Keratinocyte (primary cell): ENCODE results near the gene GCH1. TPM values are rescaled to one million over a fixed set of nuclear protein-coding genes. Genes with fewer than 3 reads are reported as not detected.

ENCODE experiments used
- DNase-seq: peaks from one replicate; pipeline ENCODE4 v3.0.0-alpha.2; 2011; ENCODE audit warnings: low read depth, missing footprints, low spot score
- FAIRE-seq: peaks from 2 replicates; lab custom pipeline; 2011; peaks lifted over from hg19 to GRCh38; lab: Jason Lieb, UNC
- H2AFZ ChIP-seq: 2 replicates; pipeline ENCODE4 v1.6.0; 2012; ENCODE audit warnings: low read length, control low read depth, inconsistent platforms; ENCODE audit not compliant: control insufficient read depth
- H3K27ac ChIP-seq: 2 replicates; pipeline ENCODE4 v1.5.1; 2011; ENCODE audit warnings: low read length; ENCODE audit not compliant: control insufficient read depth, insufficient read depth
- H3K27me3 ChIP-seq: 3 replicates; pipeline ENCODE4 v1.6.0; 2011; ENCODE audit warnings: low read length; ENCODE audit not compliant: control insufficient read depth, insufficient read depth; ENCODE audit errors: extremely low read depth
- H3K36me3 ChIP-seq, 2 experiments: 2 replicates in 1 of 2; 3 replicates in 1 of 2; pipeline ENCODE4 v1.5.1; 2011; ENCODE audit warnings: low read length in 2 of 2, mild to moderate bottlenecking in 1 of 2; ENCODE audit not compliant: control insufficient read depth in 2 of 2, insufficient read depth in 2 of 2; ENCODE audit errors: extremely low read depth in 1 of 2
- H3K4me1 ChIP-seq: 3 replicates; pipeline ENCODE4 v1.5.1; 2011; ENCODE audit warnings: low read length; ENCODE audit not compliant: control insufficient read depth, insufficient read depth; ENCODE audit errors: extremely low read depth
- H3K4me2 ChIP-seq: 3 replicates; pipeline ENCODE4 v1.6.0; 2011; ENCODE audit warnings: low read depth, low read length; ENCODE audit not compliant: control insufficient read depth, insufficient read depth; ENCODE audit errors: extremely low read depth
- H3K4me3 ChIP-seq, 3 experiments: fragments of 200-600 bp in 1 of 3; sonication (generic) in 1 of 3; 2 replicates in 2 of 3; 3 replicates in 1 of 3; pipeline ENCODE4 v1.5.1; 2011 to 2016; ENCODE audit warnings: low read length in 3 of 3, mild to moderate bottlenecking in 3 of 3, control low read depth in 2 of 3, inconsistent platforms in 1 of 3, low read depth in 1 of 3, mixed read lengths in 1 of 3, mixed run types in 1 of 3, moderate library complexity in 1 of 3; ENCODE audit not compliant: control insufficient read depth in 2 of 3, insufficient read depth in 2 of 3; ENCODE audit errors: extremely low read depth in 1 of 3
- H3K79me2 ChIP-seq: 2 replicates; pipeline ENCODE4 v1.6.0; 2012; ENCODE audit warnings: low read length; ENCODE audit not compliant: control insufficient read depth, insufficient read depth
- H3K9ac ChIP-seq: 3 replicates; pipeline ENCODE4 v1.6.0; 2011; ENCODE audit warnings: low read length; ENCODE audit not compliant: control insufficient read depth, insufficient read depth; ENCODE audit errors: extremely low read depth
- H3K9me1 ChIP-seq: 3 replicates; pipeline ENCODE4 v1.6.0; 2011; ENCODE audit warnings: low read length; ENCODE audit not compliant: control insufficient read depth, insufficient read depth; ENCODE audit errors: extremely low read depth
- H3K9me3 ChIP-seq: 2 replicates; pipeline ENCODE4 v1.5.1; 2012; ENCODE audit warnings: low read depth, low read length; ENCODE audit not compliant: control insufficient read depth
- H4K20me1 ChIP-seq: 3 replicates; pipeline ENCODE4 v1.6.0; 2011; ENCODE audit warnings: low read length; ENCODE audit not compliant: control insufficient read depth, insufficient read depth; ENCODE audit errors: extremely low read depth
- EZH2 ChIP-seq: IDR thresholded peaks from one replicate; pipeline ENCODE4 v1.6.1; 2012; ENCODE audit warnings: inconsistent platforms, mild to moderate bottlenecking, low read length, moderate library complexity
- dilution Hi-C: fragments of 300-500 bp; cut with MboI; formaldehyde crosslinking; loops from one replicate; pipeline ENCODE4 v1.7.0; 2020; ENCODE audit warnings: low sequenced_read_pairs; ENCODE audit not compliant: extremely low pct_ligation_motif_present
- polyA plus RNA-seq, 5 experiments: library from polyadenylated mRNA; depleted of rRNA in 3 of 5; stranded (reverse) in 3 of 5; stranded (forward) in 1 of 5; unstranded in 1 of 5; fragments of >200 nt; gene quantifications; 1 replicate in 1 of 5; 2 replicates in 3 of 5; 3 replicates in 1 of 5; pipeline versions ENCODE4 v1.2.1 to v1.2.3, GENCODE V29; 2011 to 2012; ENCODE audit warnings: missing spikeins in 2 of 5, low read depth in 1 of 5, low replicate concordance in 1 of 5
- TF ChIP-seq, protein P1 (sequence below), 3 experiments: IDR thresholded peaks in 1 of 3; conservative IDR thresholded peaks in 1 of 3; optimal IDR thresholded peaks in 1 of 3; 2 replicates in 2 of 3; 3 replicates in 1 of 3; pipeline versions ENCODE3 to v1.5.1; 2011; ENCODE audit warnings: low read length in 3 of 3, mild to moderate bottlenecking in 3 of 3, moderate library complexity in 2 of 3, control low read depth in 1 of 3, inconsistent platforms in 1 of 3; ENCODE audit not compliant: insufficient read depth in 2 of 3; ENCODE audit errors: extremely low read depth in 1 of 3

The GCH1 gene
- polyA plus RNA-seq, 1 donor (not counting 4 experiments of a cell fraction or from before 2014, with no cell fraction given) = 3.4 TPM

DNA sequence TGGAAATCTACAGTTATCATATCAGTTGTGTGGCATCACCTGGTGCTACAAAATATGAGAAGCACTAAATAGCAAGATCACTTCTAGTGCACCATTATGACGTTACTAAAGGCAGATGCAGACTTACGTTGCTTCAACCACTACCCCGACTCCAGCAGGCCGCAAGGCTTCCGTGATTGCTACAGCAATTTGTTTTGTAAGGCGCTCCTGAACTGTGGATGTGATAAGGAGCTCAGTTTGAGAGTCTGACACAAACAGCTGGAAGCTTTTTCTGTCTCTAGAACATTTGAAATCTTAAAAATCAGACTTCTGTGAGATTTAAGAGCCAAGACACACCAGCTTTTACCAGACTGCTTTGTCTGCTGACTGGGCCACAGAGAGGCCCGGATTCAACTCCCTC, 57.0 kb downstream of the GCH1 start:
- dilution Hi-C loops = no loop called here
- Histone ChIP-seq H3K36me3 (no peaks in the 10 kb centered on the region), H3K79me2 (no peaks in the 10 kb centered on the region), H2AFZ (no peak overlapping the region), H3K4me2 (no peak overlapping the region), H3K27me3 (no peaks in the 10 kb centered on the region), H3K9me1 (no peaks in the 10 kb centered on the region), H3K27ac (no peak overlapping the region), H3K4me1 (no peaks in the 10 kb centered on the region), H3K9ac (no peak overlapping the region), H3K4me3 (no peak overlapping the region), H4K20me1 (no peaks in the 10 kb centered on the region), H3K9me3 (no peaks in the 10 kb centered on the region)
- DNase-seq = no peak
- TF ChIP-seq, protein P1, sequence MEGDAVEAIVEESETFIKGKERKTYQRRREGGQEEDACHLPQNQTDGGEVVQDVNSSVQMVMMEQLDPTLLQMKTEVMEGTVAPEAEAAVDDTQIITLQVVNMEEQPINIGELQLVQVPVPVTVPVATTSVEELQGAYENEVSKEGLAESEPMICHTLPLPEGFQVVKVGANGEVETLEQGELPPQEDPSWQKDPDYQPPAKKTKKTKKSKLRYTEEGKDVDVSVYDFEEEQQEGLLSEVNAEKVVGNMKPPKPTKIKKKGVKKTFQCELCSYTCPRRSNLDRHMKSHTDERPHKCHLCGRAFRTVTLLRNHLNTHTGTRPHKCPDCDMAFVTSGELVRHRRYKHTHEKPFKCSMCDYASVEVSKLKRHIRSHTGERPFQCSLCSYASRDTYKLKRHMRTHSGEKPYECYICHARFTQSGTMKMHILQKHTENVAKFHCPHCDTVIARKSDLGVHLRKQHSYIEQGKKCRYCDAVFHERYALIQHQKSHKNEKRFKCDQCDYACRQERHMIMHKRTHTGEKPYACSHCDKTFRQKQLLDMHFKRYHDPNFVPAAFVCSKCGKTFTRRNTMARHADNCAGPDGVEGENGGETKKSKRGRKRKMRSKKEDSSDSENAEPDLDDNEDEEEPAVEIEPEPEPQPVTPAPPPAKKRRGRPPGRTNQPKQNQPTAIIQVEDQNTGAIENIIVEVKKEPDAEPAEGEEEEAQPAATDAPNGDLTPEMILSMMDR (optimal IDR thresholded peaks at IDR 0.05 in 1 of 3, IDR thresholded peaks at IDR 0.05 in 1 of 3, conservative IDR thresholded peaks at IDR 0.05 in 1 of 3; ENCODE audit: extremely low read depth in 1 of 3, insufficient read depth in 2 of 3, low read length in 3 of 3) = no peak
- no peak for TF ChIP-seq EZH2
- no peak for FAIRE-seq

DNA sequence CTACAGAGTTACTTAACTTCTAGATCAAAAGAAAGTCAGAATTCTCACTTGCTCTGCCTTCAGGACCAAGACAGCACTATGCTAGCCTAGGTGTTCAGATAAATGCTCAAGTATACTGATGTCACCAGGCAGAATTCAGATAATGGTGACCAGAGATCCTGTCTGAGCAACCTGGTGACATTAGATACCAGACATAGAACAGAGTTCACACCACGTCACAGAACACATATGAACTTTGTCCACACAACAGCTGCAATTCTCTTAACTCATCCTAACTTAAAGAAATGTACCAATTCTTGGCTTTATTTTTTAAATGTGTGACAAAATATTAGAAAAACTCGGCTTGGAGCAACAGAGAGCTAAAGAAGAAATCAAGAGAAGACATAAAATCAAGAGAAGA, 58.1 kb downstream of the GCH1 start:
- H3K27ac ChIP-seq = no peak overlapping the region
- H3K9me3 ChIP-seq = no peaks in the 10 kb centered on the region
- H3K9me1 ChIP-seq = no peaks in the 10 kb centered on the region
- H2AFZ ChIP-seq = no peak overlapping the region
- no peaks in the 10 kb centered on the region for H3K36me3 ChIP-seq
- H3K4me2 ChIP-seq = no peak overlapping the region
- no peak overlapping the region for H3K4me3 ChIP-seq
- H3K9ac ChIP-seq = no peak overlapping the region
- FAIRE-seq = no peak
- no peak for TF ChIP-seq EZH2
- TF ChIP-seq, protein P1 (optimal IDR thresholded peaks at IDR 0.05 in 1 of 3, IDR thresholded peaks at IDR 0.05 in 1 of 3, conservative IDR thresholded peaks at IDR 0.05 in 1 of 3; ENCODE audit: extremely low read depth in 1 of 3, insufficient read depth in 2 of 3, low read length in 3 of 3) = no peak
- DNase-seq = no peak
- dilution Hi-C loops = no loop called here
- no peaks in the 10 kb centered on the region for H3K27me3 ChIP-seq
- H3K4me1 ChIP-seq = no peaks in the 10 kb centered on the region
- H3K79me2 ChIP-seq = no peaks in the 10 kb centered on the region
- no peaks in the 10 kb centered on the region for H4K20me1 ChIP-seq
